Panc1 (cell line): ENCODE results near the gene WNT7A. TPM values are rescaled to one million over a fixed set of nuclear protein-coding genes. Genes with fewer than 3 reads are reported as not detected.

Experiments
- ATAC-seq: fragments of 200-7000 bp; cut with Tn5 transposase; 2 replicates; pipeline ENCODE4 v1.9.1; 2020; ENCODE audit warnings: mild to moderate bottlenecking, moderate library complexity
- BruUV-seq: library from RNA; stranded (reverse); fragments of 400-500 nt; replicated peaks from 2 replicates; lab custom pipeline; 2021; lab: Mats Ljungman, UMichigan
- CTCF ChIA-PET: fragments of 300-600 bp; sonication (Branson Sonifier 250); formaldehyde crosslinking; loops from one replicate; lab custom pipeline; 2022; ENCODE audit warnings: antibody characterized with exemption; lab: Charles Lee
- POLR2A ChIA-PET: fragments of 300-600 bp; sonication (Branson Sonifier 250); formaldehyde crosslinking; loops from one replicate; lab custom pipeline; 2022; ENCODE audit warnings: antibody characterized with exemption; lab: Charles Lee
- DNase-seq: peaks from one replicate; pipeline ENCODE4 v3.0.0-alpha.2; 2010; ENCODE audit warnings: low read depth, low spot score
- H3K27ac ChIP-seq: 2 replicates; pipeline ENCODE4 v1.5.1; 2011; ENCODE audit warnings: mild to moderate bottlenecking, low read length, inconsistent platforms
- H3K27me3 ChIP-seq: fragments of 200-500 bp; sonication (Bioruptor generic); 2 replicates; pipeline ENCODE4 v1.6.0; 2014; ENCODE audit warnings: low read length, inconsistent platforms; ENCODE audit not compliant: control insufficient read depth, insufficient read depth
- H3K36me3 ChIP-seq: fragments of 200-500 bp; sonication (Bioruptor generic); 2 replicates; pipeline ENCODE4 v1.5.1; 2014; ENCODE audit warnings: inconsistent platforms, mild to moderate bottlenecking, low read length, moderate library complexity; ENCODE audit not compliant: control insufficient read depth, insufficient read depth
- H3K4me1 ChIP-seq: 2 replicates; pipeline ENCODE4 v1.5.1; 2011; ENCODE audit warnings: inconsistent platforms, mild to moderate bottlenecking, low read length, moderate library complexity; ENCODE audit not compliant: control insufficient read depth, insufficient read depth
- H3K4me3 ChIP-seq, 2 experiments: 2 replicates each; pipeline ENCODE4 v1.5.1; 2011 to 2012; ENCODE audit warnings: low read depth in 2 of 2, low read length in 2 of 2, mild to moderate bottlenecking in 2 of 2, inconsistent platforms in 1 of 2, moderate library complexity in 1 of 2
- H3K9me3 ChIP-seq: fragments of 200-500 bp; sonication (Bioruptor generic); 2 replicates; pipeline ENCODE4 v1.5.1; 2014; ENCODE audit warnings: low read depth, mild to moderate bottlenecking, inconsistent platforms, low read length, moderate library complexity; ENCODE audit not compliant: control insufficient read depth, insufficient read depth
- CTCF ChIP-seq: fragments of 450-650 bp; IDR thresholded peaks from 2 replicates; pipeline ENCODE4 v1.5.1; 2017; ENCODE audit warnings: mild to moderate bottlenecking
- POLR2AphosphoS5 ChIP-seq: IDR thresholded peaks from 2 replicates; pipeline ENCODE4 v1.6.1; 2012; ENCODE audit warnings: mild to moderate bottlenecking, low read depth, low read length, moderate library complexity
- REST ChIP-seq, 2 experiments: IDR thresholded peaks; 2 replicates each; pipeline ENCODE4 v1.6.1; 2011 to 2012; ENCODE audit warnings: low read depth in 2 of 2, control low read depth in 1 of 2, low read length in 1 of 2, mild to moderate bottlenecking in 1 of 2, moderate library complexity in 1 of 2; ENCODE audit not compliant: insufficient read depth in 1 of 2
- SIN3A ChIP-seq: IDR thresholded peaks from 2 replicates; pipeline ENCODE4 v1.6.1; 2012; ENCODE audit warnings: low read depth, mild to moderate bottlenecking, low read length, moderate library complexity, borderline replicate concordance; ENCODE audit not compliant: insufficient read depth
- TCF7L2 ChIP-seq: IDR thresholded peaks from 2 replicates; pipeline ENCODE4 v1.6.1; 2011; ENCODE audit warnings: mild to moderate bottlenecking, low read depth, low read length, inconsistent platforms
- in situ Hi-C: cut with HindIII; loops from 2 replicates; pipeline ENCODE4 v1.10.0; 2016; ENCODE audit warnings: low sequenced_read_pairs, low pct_unique_long_range_greater_than_20kb
- intact Hi-C: fragments of 100-400 bp; cut with micrococcal nuclease; formaldehyde crosslinking; loops from one replicate; pipeline ENCODE4 v1.10.0; 2022; ENCODE audit not compliant: unreplicated experiment
- total RNA-seq: library from RNA; stranded (reverse); gene quantifications from one replicate; pipeline ENCODE4 v1.2.1, GENCODE V29; 2021; ENCODE audit not compliant: unreplicated experiment

Gene WNT7A
- total RNA-seq, 1 experiment from 2014 or later = not detected

- no peaks in the 10 kb centered on the region for H3K9me3 ChIP-seq
- no peaks in the 10 kb centered on the region for H3K36me3 ChIP-seq
- BruUV-seq = no TSS peak
- no peak overlapping the region for H3K4me3 ChIP-seq
- POLR2A ChIA-PET = no interaction called here
- H3K27ac ChIP-seq = no peak overlapping the region
- CTCF ChIA-PET = no interaction called here
- intact Hi-C loops = no loop called here
- in situ Hi-C loops = no loop called here
- ATAC-seq = no peak
- TF ChIP-seq TCF7L2 (no peak), POLR2AphosphoS5 (no peak), CTCF (no peak), REST (IDR thresholded peaks at IDR 0.05; ENCODE audit: insufficient read depth in 1 of 2, low read depth in 2 of 2, low read length in 1 of 2) (no peak), SIN3A (no peak)
- peaks cover 2% of the 10 kb centered on the region; the same call in 1 of the 2 replicates for H3K27me3 ChIP-seq
- H3K4me1 ChIP-seq = no peaks in the 10 kb centered on the region
- no peak for DNase-seq
Measured at GRCh38 chr3:13786811-13787210, 93.1 kb downstream of the WNT7A start.

GRCh38 chr3:13785853-13786436 lies 93.9 kb downstream of the WNT7A start:
- Histone ChIP-seq H3K27ac (no peak overlapping the region), H3K4me3 (no peak overlapping the region), H3K27me3 (peaks cover 2% of the 10 kb centered on the region; the same call in 1 of the 2 replicates), H3K36me3 (no peaks in the 10 kb centered on the region), H3K9me3 (no peaks in the 10 kb centered on the region), H3K4me1 (no peaks in the 10 kb centered on the region)
- DNase-seq (no peak), ATAC-seq (no peak)
- CTCF ChIA-PET = no interaction called here
- BruUV-seq = no TSS peak
- TF ChIP-seq TCF7L2 (no peak), CTCF (no peak), REST (IDR thresholded peaks at IDR 0.05; ENCODE audit: insufficient read depth in 1 of 2, low read depth in 2 of 2, low read length in 1 of 2) (no peak), SIN3A (no peak), POLR2AphosphoS5 (no peak)
- in situ Hi-C loops = no loop called here
- POLR2A ChIA-PET = no interaction called here
- intact Hi-C loops = no loop called here
